ENCODE results near the gene DRD2.

The DRD2 gene

GRCh38 chr11:113405724-113406478 lies 69.3 kb downstream of the DRD2 start:
- no peak overlapping the region for H3K27ac ChIP-seq (ENCODE audit: low read depth, low read length)
- no peak overlapping the region for H3K9ac ChIP-seq (ENCODE audit: low read depth in 1 of 2, low read length in 2 of 2)
- H3K4me3 ChIP-seq (ENCODE audit: low read depth in 1 of 2, low read length in 2 of 2) = no peak overlapping the region
- no peaks in the 10 kb centered on the region for H3K27me3 ChIP-seq (ENCODE audit: control insufficient read depth in 1 of 2, insufficient read depth in 2 of 2, low read length in 2 of 2)
- no peaks in the 10 kb centered on the region for H3K36me3 ChIP-seq (ENCODE audit: control insufficient read depth in 1 of 2, insufficient read depth in 2 of 2, low read length in 2 of 2)
- no peaks in the 10 kb centered on the region for H3K4me1 ChIP-seq (ENCODE audit: control insufficient read depth in 1 of 2, insufficient read depth in 2 of 2, low read length in 2 of 2)
- no peaks in the 10 kb centered on the region for H3K9me3 ChIP-seq (ENCODE audit: control insufficient read depth in 1 of 2, low read length in 2 of 2)

DNA sequence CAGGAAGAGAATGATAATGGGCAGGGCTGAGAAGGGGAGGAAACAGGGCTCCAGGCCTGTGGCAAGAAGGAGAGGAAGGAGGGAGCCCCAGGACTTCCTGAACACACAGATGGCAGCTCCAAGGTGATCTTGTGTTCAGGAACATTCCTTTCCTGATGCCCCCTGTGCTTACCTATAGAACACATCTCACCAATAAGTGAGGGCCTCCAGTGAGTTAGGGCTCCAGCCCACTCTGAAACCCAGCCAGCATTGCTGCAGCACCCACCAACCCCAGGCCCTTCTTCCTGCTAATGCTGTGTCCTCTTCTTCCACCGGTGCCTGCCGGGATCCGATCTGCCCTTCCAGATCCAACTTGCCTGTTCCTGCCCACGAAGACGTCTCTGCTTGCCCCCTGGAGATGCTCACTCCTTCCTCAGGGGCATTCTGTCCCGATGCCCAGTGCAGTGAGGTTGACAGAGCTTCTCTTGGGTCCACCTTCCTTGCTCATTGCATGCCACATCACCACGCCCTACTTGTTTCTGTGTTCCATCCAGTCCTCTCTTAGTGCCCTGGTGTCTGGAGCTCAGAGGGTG lies 70.3 kb downstream of the DRD2 start:
- no peaks in the 10 kb centered on the region for H3K36me3 ChIP-seq (ENCODE audit: control insufficient read depth in 1 of 2, insufficient read depth in 2 of 2, low read length in 2 of 2)
- H3K4me1 ChIP-seq (ENCODE audit: control insufficient read depth in 1 of 2, insufficient read depth in 2 of 2, low read length in 2 of 2) = no peaks in the 10 kb centered on the region
- H3K9me3 ChIP-seq (ENCODE audit: control insufficient read depth in 1 of 2, low read length in 2 of 2) = no peaks in the 10 kb centered on the region
- H3K27me3 ChIP-seq (ENCODE audit: control insufficient read depth in 1 of 2, insufficient read depth in 2 of 2, low read length in 2 of 2) = no peaks in the 10 kb centered on the region
- no peak overlapping the region for H3K27ac ChIP-seq (ENCODE audit: low read depth, low read length)
- no peak overlapping the region for H3K9ac ChIP-seq (ENCODE audit: low read depth in 1 of 2, low read length in 2 of 2)
- H3K4me3 ChIP-seq (ENCODE audit: low read depth in 1 of 2, low read length in 2 of 2) = no peak overlapping the region

DNA sequence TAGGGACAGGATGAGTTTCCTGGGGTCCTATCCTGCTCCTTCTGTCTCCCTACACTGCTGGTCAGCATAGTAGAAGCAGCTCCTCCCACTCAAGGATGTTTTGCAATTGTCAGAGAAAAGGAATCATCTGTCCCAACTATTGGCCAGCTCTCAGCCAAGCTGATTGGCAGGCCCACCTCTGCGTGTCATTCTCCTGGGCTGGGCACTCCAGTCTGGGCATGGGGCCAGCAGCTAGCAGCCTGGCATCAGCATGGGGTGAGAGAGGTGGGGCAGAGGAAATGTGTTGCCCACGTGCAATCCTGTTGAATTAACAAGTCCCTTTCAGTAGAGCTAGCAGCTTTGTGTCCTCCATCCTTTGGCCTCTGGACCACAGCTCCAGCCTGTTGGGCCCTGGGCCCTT lies 73.5 kb downstream of the DRD2 start:
- H3K9me3 ChIP-seq (ENCODE audit: control insufficient read depth in 1 of 2, low read length in 2 of 2) = no peaks in the 10 kb centered on the region
- H3K27me3 ChIP-seq (ENCODE audit: control insufficient read depth in 1 of 2, insufficient read depth in 2 of 2, low read length in 2 of 2) = no peaks in the 10 kb centered on the region
- H3K9ac ChIP-seq (ENCODE audit: low read depth in 1 of 2, low read length in 2 of 2) = no peak overlapping the region
- H3K4me3 ChIP-seq (ENCODE audit: low read depth in 1 of 2, low read length in 2 of 2) = no peak overlapping the region
- H3K4me1 ChIP-seq (ENCODE audit: control insufficient read depth in 1 of 2, insufficient read depth in 2 of 2, low read length in 2 of 2) = no peaks in the 10 kb centered on the region
- H3K36me3 ChIP-seq (ENCODE audit: control insufficient read depth in 1 of 2, insufficient read depth in 2 of 2, low read length in 2 of 2) = no peaks in the 10 kb centered on the region
- H3K27ac ChIP-seq (ENCODE audit: low read depth, low read length) = no peak overlapping the region

DNA sequence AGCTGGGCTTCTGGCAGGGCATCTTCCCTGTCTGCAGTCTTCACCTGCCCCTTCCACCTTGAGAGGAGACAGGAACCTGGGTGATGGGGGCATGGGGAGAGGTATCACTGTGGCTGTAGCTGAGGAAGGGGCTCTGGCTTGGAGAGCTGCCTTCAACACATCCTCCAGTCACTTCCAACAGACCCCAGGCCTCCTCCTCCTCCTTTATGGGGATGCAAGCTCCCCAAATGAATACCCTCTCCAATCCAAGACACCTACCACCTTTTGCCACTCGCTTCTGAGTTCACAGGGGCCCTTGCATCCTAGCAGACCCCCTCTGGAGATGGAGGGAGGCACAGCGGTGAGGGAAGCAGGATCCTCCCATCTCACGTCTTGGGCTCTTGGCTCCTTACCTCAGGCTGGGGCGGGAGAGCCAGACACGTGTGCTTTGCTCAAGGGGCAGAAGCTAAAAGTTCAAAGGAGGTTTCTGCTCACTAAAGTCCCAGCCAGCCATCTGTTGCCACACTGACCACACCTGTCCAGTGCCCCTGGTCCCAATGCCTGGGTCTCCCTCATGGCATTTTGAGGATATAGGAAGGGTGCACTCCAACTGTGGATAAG lies 74.5 kb downstream of the DRD2 start:
- H3K9me3 ChIP-seq (ENCODE audit: control insufficient read depth in 1 of 2, low read length in 2 of 2) = no peaks in the 10 kb centered on the region
- no peaks in the 10 kb centered on the region for H3K36me3 ChIP-seq (ENCODE audit: control insufficient read depth in 1 of 2, insufficient read depth in 2 of 2, low read length in 2 of 2)
- no peak overlapping the region for H3K27ac ChIP-seq (ENCODE audit: low read depth, low read length)
- H3K27me3 ChIP-seq (ENCODE audit: control insufficient read depth in 1 of 2, insufficient read depth in 2 of 2, low read length in 2 of 2) = no peaks in the 10 kb centered on the region
- H3K4me1 ChIP-seq (ENCODE audit: control insufficient read depth in 1 of 2, insufficient read depth in 2 of 2, low read length in 2 of 2) = no peaks in the 10 kb centered on the region
- no peak overlapping the region for H3K4me3 ChIP-seq (ENCODE audit: low read depth in 1 of 2, low read length in 2 of 2)
- H3K9ac ChIP-seq (ENCODE audit: low read depth in 1 of 2, low read length in 2 of 2) = no peak overlapping the region

GRCh38 chr11:113398669-113399430 lies 76.3 kb downstream of the DRD2 start:
- Histone ChIP-seq H3K4me3 (ENCODE audit: low read depth in 1 of 2, low read length in 2 of 2) (no peak overlapping the region), H3K27me3 (ENCODE audit: control insufficient read depth in 1 of 2, insufficient read depth in 2 of 2, low read length in 2 of 2) (no peaks in the 10 kb centered on the region), H3K36me3 (ENCODE audit: control insufficient read depth in 1 of 2, insufficient read depth in 2 of 2, low read length in 2 of 2) (no peaks in the 10 kb centered on the region), H3K27ac (ENCODE audit: low read depth, low read length) (no peak overlapping the region), H3K9me3 (ENCODE audit: control insufficient read depth in 1 of 2, low read length in 2 of 2) (no peaks in the 10 kb centered on the region), H3K9ac (ENCODE audit: low read depth in 1 of 2, low read length in 2 of 2) (no peak overlapping the region), H3K4me1 (ENCODE audit: control insufficient read depth in 1 of 2, insufficient read depth in 2 of 2, low read length in 2 of 2) (no peaks in the 10 kb centered on the region)

- Histone ChIP-seq H3K27me3 (ENCODE audit: control insufficient read depth in 1 of 2, insufficient read depth in 2 of 2, low read length in 2 of 2) (no peaks in the 10 kb centered on the region), H3K36me3 (ENCODE audit: control insufficient read depth in 1 of 2, insufficient read depth in 2 of 2, low read length in 2 of 2) (no peaks in the 10 kb centered on the region), H3K9me3 (ENCODE audit: control insufficient read depth in 1 of 2, low read length in 2 of 2) (no peaks in the 10 kb centered on the region), H3K27ac (ENCODE audit: low read depth, low read length) (no peak overlapping the region), H3K4me3 (ENCODE audit: low read depth in 1 of 2, low read length in 2 of 2) (no peak overlapping the region), H3K4me1 (ENCODE audit: control insufficient read depth in 1 of 2, insufficient read depth in 2 of 2, low read length in 2 of 2) (no peaks in the 10 kb centered on the region), H3K9ac (ENCODE audit: low read depth in 1 of 2, low read length in 2 of 2) (no peak overlapping the region)
Observed at GRCh38 chr11:113397821-113398220, 77.4 kb downstream of the DRD2 start.

- H3K36me3 ChIP-seq (ENCODE audit: control insufficient read depth in 1 of 2, insufficient read depth in 2 of 2, low read length in 2 of 2) = no peaks in the 10 kb centered on the region
- H3K4me1 ChIP-seq (ENCODE audit: control insufficient read depth in 1 of 2, insufficient read depth in 2 of 2, low read length in 2 of 2) = no peaks in the 10 kb centered on the region
- H3K27ac ChIP-seq (ENCODE audit: low read depth, low read length) = no peak overlapping the region
- H3K9me3 ChIP-seq (ENCODE audit: control insufficient read depth in 1 of 2, low read length in 2 of 2) = no peaks in the 10 kb centered on the region
- no peaks in the 10 kb centered on the region for H3K27me3 ChIP-seq (ENCODE audit: control insufficient read depth in 1 of 2, insufficient read depth in 2 of 2, low read length in 2 of 2)
- H3K4me3 ChIP-seq (ENCODE audit: low read depth in 1 of 2, low read length in 2 of 2) = no peak overlapping the region
- no peak overlapping the region for H3K9ac ChIP-seq (ENCODE audit: low read depth in 1 of 2, low read length in 2 of 2)
Observed at GRCh38 chr11:113397212-113397611, 78.0 kb downstream of the DRD2 start.

DNA sequence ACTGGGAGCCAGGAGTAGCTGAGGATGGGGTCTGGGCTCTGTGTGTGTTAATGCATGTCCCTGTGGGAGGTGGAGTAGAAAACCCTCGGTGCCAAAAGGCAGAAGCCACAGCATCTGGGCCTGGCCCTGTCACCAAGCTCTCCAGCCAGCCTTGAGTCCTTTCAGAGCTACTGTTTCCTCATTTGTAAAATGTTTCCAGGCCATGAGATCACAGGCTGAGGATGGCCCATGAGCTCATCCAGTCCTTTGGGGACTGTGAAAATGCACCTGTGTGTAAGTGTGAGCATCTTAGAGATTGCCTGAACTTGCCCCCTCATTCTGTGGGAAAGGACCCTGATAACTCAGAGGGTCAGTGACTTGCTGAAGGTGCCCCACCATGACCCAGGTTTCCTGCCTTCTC lies 78.5 kb downstream of the DRD2 start:
- Histone ChIP-seq H3K36me3 (ENCODE audit: control insufficient read depth in 1 of 2, insufficient read depth in 2 of 2, low read length in 2 of 2) (no peaks in the 10 kb centered on the region), H3K27me3 (ENCODE audit: control insufficient read depth in 1 of 2, insufficient read depth in 2 of 2, low read length in 2 of 2) (no peaks in the 10 kb centered on the region), H3K9ac (ENCODE audit: low read depth in 1 of 2, low read length in 2 of 2) (no peak overlapping the region), H3K9me3 (ENCODE audit: control insufficient read depth in 1 of 2, low read length in 2 of 2) (no peaks in the 10 kb centered on the region), H3K4me1 (ENCODE audit: control insufficient read depth in 1 of 2, insufficient read depth in 2 of 2, low read length in 2 of 2) (no peaks in the 10 kb centered on the region), H3K27ac (ENCODE audit: low read depth, low read length) (no peak overlapping the region), H3K4me3 (ENCODE audit: low read depth in 1 of 2, low read length in 2 of 2) (no peak overlapping the region)

DNA sequence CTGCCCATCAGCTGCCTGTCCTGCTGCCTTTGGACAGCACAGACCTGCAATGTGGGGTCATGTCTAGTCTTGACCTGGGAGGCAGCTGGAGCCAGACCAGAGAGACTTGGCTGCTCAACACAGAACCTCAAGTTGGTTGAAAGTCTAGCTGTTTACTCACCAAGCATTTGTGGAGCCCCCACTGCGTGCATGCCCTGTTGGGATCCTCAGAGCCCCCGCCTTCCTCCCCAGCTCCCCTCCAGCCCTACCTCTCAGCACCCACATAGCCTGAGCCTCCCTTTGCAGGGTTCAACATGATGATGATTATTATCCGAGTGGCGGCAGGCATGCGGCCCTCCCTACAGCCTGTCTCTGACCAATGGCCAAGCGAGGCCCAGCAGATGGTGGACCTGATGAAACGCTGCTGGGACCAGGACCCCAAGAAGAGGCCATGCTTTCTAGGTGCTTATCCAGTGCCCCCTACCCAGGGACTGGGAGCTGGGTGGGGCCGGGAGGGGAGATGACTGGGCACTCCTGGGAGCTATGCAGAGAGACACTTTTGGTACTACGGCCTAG lies 79.3 kb downstream of the DRD2 start:
- H3K9ac ChIP-seq (ENCODE audit: low read depth in 1 of 2, low read length in 2 of 2) = no peak overlapping the region
- H3K27me3 ChIP-seq (ENCODE audit: control insufficient read depth in 1 of 2, insufficient read depth in 2 of 2, low read length in 2 of 2) = no peaks in the 10 kb centered on the region
- H3K4me1 ChIP-seq (ENCODE audit: control insufficient read depth in 1 of 2, insufficient read depth in 2 of 2, low read length in 2 of 2) = no peaks in the 10 kb centered on the region
- H3K27ac ChIP-seq (ENCODE audit: low read depth, low read length) = no peak overlapping the region
- H3K36me3 ChIP-seq (ENCODE audit: control insufficient read depth in 1 of 2, insufficient read depth in 2 of 2, low read length in 2 of 2) = no peaks in the 10 kb centered on the region
- H3K9me3 ChIP-seq (ENCODE audit: control insufficient read depth in 1 of 2, low read length in 2 of 2) = no peaks in the 10 kb centered on the region
- no peak overlapping the region for H3K4me3 ChIP-seq (ENCODE audit: low read depth in 1 of 2, low read length in 2 of 2)

- Histone ChIP-seq H3K36me3 (ENCODE audit: control insufficient read depth in 1 of 2, insufficient read depth in 2 of 2, low read length in 2 of 2) (no peaks in the 10 kb centered on the region), H3K27ac (ENCODE audit: low read depth, low read length) (no peak overlapping the region), H3K4me1 (ENCODE audit: control insufficient read depth in 1 of 2, insufficient read depth in 2 of 2, low read length in 2 of 2) (no peaks in the 10 kb centered on the region), H3K27me3 (ENCODE audit: control insufficient read depth in 1 of 2, insufficient read depth in 2 of 2, low read length in 2 of 2) (no peaks in the 10 kb centered on the region), H3K9me3 (ENCODE audit: control insufficient read depth in 1 of 2, low read length in 2 of 2) (no peaks in the 10 kb centered on the region), H3K4me3 (ENCODE audit: low read depth in 1 of 2, low read length in 2 of 2) (no peak overlapping the region), H3K9ac (ENCODE audit: low read depth in 1 of 2, low read length in 2 of 2) (no peak overlapping the region)
Observed at GRCh38 chr11:113394919-113395318, 80.3 kb downstream of the DRD2 start.

All from duodenal mucosa (tissue), 2 donors.